Glomerular endothelial cell (primary cell): ENCODE data around the gene MRPS18C. TPM values are rescaled to one million over a fixed set of nuclear protein-coding genes. Genes with fewer than 3 reads are reported as not detected.
"Not testable (repeated sequence)": the region's sequence is repeated elsewhere in the genome, so short reads cannot be mapped to it uniquely, and the experiment has no call there.

Experiments used
- DNase-seq: peaks from one replicate; pipeline ENCODE4 v3.0.0-alpha.2; 2011; ENCODE audit warnings: low read depth, low spot score; ENCODE audit errors: extremely low read depth
- total RNA-seq: library from RNA; depleted of rRNA; stranded (reverse); fragments of >200 nt; gene quantifications from 2 replicates; pipeline ENCODE4 v1.2.3, GENCODE V29; 2015

Gene MRPS18C
- total RNA-seq, 1 donor from 2014 or later: 18.6 TPM

GRCh38 chr4:83496085-83496917, 40.4 kb downstream of the MRPS18C start:
- DNase-seq: not testable (repeated sequence)

GRCh38 chr4:83498187-83498586, 42.3 kb downstream of the MRPS18C start:
- DNase-seq: no peak

GRCh38 chr4:83501671-83502070, 45.8 kb downstream of the MRPS18C start:
- DNase-seq: not testable (repeated sequence)

- no peak for DNase-seq
Observed at GRCh38 chr4:83503974-83504373, 48.1 kb downstream of the MRPS18C start.

- no peak for DNase-seq
Observed at GRCh38 chr4:83504503-83504902, 48.6 kb downstream of the MRPS18C start.

GRCh38 chr4:83504996-83505395, 49.1 kb downstream of the MRPS18C start:
- DNase-seq: no peak

GRCh38 chr4:83509156-83509585, 53.3 kb downstream of the MRPS18C start:
- peak; percentile 27 for DNase-seq

- DNase-seq: no peak
Observed at GRCh38 chr4:83510442-83510841, 54.6 kb downstream of the MRPS18C start.

Other genes with a start within 250 kb of the MRPS18C start
- 14.1 and 17.5 TPM in 2 replicates for gene COQ2, start 171.3 kb upstream of the MRPS18C start, total RNA-seq
- 3.5 and 6.0 TPM in 2 replicates for gene HPSE, start 121.2 kb upstream of the MRPS18C start, total RNA-seq
- 7.0 and 7.4 TPM in 2 replicates for gene HELQ, start 235 bp upstream of the MRPS18C start, total RNA-seq
- 10.4 and 19.7 TPM in 2 replicates for gene ABRAXAS1, start 29.0 kb downstream of the MRPS18C start, total RNA-seq
- 1.4 and 4.0 TPM in 2 replicates for gene GPAT3, start 80.0 kb downstream of the MRPS18C start, total RNA-seq